T follicular helper cell (primary cell): Measurements from ENCODE around the gene ATG9B.
A peak's percentile ranks its signal among the peaks of the same experiment; 100 is the strongest.

Source experiments
- DNase-seq: peaks from one replicate; pipeline ENCODE4 v3.0.0-alpha.2; 2020; ENCODE audit warnings: low read depth

The ATG9B gene

GRCh38 chr7:150980663-150981062, 43.6 kb downstream of the ATG9B start:
- no peak for DNase-seq

GRCh38 chr7:150979713-150980390, 44.4 kb downstream of the ATG9B start:
- DNase-seq, result no peak

- peak; percentile 29 for DNase-seq
Observed at GRCh38 chr7:150978126-150978789, 46.0 kb downstream of the ATG9B start, which contains the start of gene KCNH2. Gene KCNH2 (minus strand): TSS chr7:150978321. CDS start chr7:150977913, 408 bp downstream.

- DNase-seq, result no peak
Observed at GRCh38 chr7:150977382-150978125, 46.7 kb downstream of the ATG9B start.

- DNase-seq, result no peak
Observed at GRCh38 chr7:150976529-150977381, 47.5 kb downstream of the ATG9B start.

- DNase-seq, result no peak
Observed at GRCh38 chr7:150975536-150976319, 48.6 kb downstream of the ATG9B start.

GRCh38 chr7:150974468-150975391, 49.6 kb downstream of the ATG9B start:
- peak; percentile 82 for DNase-seq

- DNase-seq, result peak; percentile 42
Observed at GRCh38 chr7:150973571-150974451, 50.5 kb downstream of the ATG9B start.

- DNase-seq, result no peak
Observed at GRCh38 chr7:150972741-150973140, 51.6 kb downstream of the ATG9B start.

- no peak for DNase-seq
Observed at GRCh38 chr7:150972023-150972468, 52.2 kb downstream of the ATG9B start.

- no peak for DNase-seq
Observed at GRCh38 chr7:150971242-150972022, 52.9 kb downstream of the ATG9B start.

- no peak for DNase-seq
Observed at GRCh38 chr7:150970424-150970823, 53.9 kb downstream of the ATG9B start.

GRCh38 chr7:150969475-150969874, 54.8 kb downstream of the ATG9B start:
- no peak for DNase-seq

GRCh38 chr7:150968734-150969372, 55.4 kb downstream of the ATG9B start:
- DNase-seq, result no peak

GRCh38 chr7:150968056-150968733, 56.1 kb downstream of the ATG9B start:
- no peak for DNase-seq

GRCh38 chr7:150967349-150967748, 56.9 kb downstream of the ATG9B start:
- no peak for DNase-seq

GRCh38 chr7:150966002-150966401, 58.3 kb downstream of the ATG9B start:
- DNase-seq, result no peak
